Fibroblast of lung (primary cell): Measurements from ENCODE around the gene KIZ. TPM values are rescaled to one million over a fixed set of nuclear protein-coding genes. Genes with fewer than 3 reads are reported as not detected.

ENCODE experiments used
- DNase-seq, 2 donors: peaks; one replicate each; pipeline versions ENCODE4 v3.0.0 to v3.0.0-alpha.2; 2010; ENCODE audit warnings: low read depth in 2 of 2
- H2AFZ ChIP-seq: 2 replicates; pipeline ENCODE4 v1.5.1; 2012; ENCODE audit warnings: low read length, control low read depth, inconsistent platforms
- H3K27ac ChIP-seq: 2 replicates; pipeline ENCODE4 v1.5.1; 2011; ENCODE audit warnings: low read length, control low read depth; ENCODE audit not compliant: insufficient read depth
- H3K27me3 ChIP-seq: 2 replicates; pipeline ENCODE4 v1.5.1; 2011; ENCODE audit warnings: mild to moderate bottlenecking, low read length; ENCODE audit not compliant: control insufficient read depth, insufficient read depth
- H3K36me3 ChIP-seq: 2 replicates; pipeline ENCODE4 v1.5.1; 2011; ENCODE audit warnings: low read length; ENCODE audit not compliant: control insufficient read depth, insufficient read depth
- H3K4me1 ChIP-seq: 2 replicates; pipeline ENCODE4 v1.5.1; 2011; ENCODE audit warnings: low read length; ENCODE audit not compliant: control insufficient read depth, insufficient read depth; ENCODE audit errors: extremely low read depth
- H3K4me2 ChIP-seq: 2 replicates; pipeline ENCODE4 v1.5.1; 2011; ENCODE audit warnings: low read length, control low read depth; ENCODE audit not compliant: insufficient read depth; ENCODE audit errors: extremely low read depth
- H3K4me3 ChIP-seq, 4 experiments: fragments of 200-600 bp in 1 of 4; sonication (generic) in 1 of 4; replicated peaks in 1 of 4; 2 replicates each; pipeline ENCODE4 v1.5.1; 2011 to 2016; ENCODE audit warnings: low read length in 4 of 4, low read depth in 3 of 4, mild to moderate bottlenecking in 3 of 4, control low read depth in 2 of 4, inconsistent platforms in 1 of 4, mixed read lengths in 1 of 4; ENCODE audit not compliant: insufficient read depth in 1 of 4; ENCODE audit errors: control extremely low read depth in 1 of 4
- H3K79me2 ChIP-seq: 2 replicates; pipeline ENCODE4 v1.5.1; 2012; ENCODE audit warnings: mild to moderate bottlenecking, low read length, inconsistent platforms; ENCODE audit not compliant: control insufficient read depth, insufficient read depth
- H3K9ac ChIP-seq: 2 replicates; pipeline ENCODE4 v1.5.1; 2011; ENCODE audit warnings: mild to moderate bottlenecking, low read length, control low read depth; ENCODE audit not compliant: insufficient read depth
- H3K9me3 ChIP-seq: 2 replicates; pipeline ENCODE4 v1.5.1; 2012; ENCODE audit warnings: low read depth, low read length; ENCODE audit not compliant: control insufficient read depth, insufficient read depth
- H4K20me1 ChIP-seq: 2 replicates; pipeline ENCODE4 v1.5.1; 2011; ENCODE audit warnings: low read length; ENCODE audit not compliant: control insufficient read depth, insufficient read depth; ENCODE audit errors: extremely low read depth
- EZH2 ChIP-seq: IDR thresholded peaks from 2 replicates; pipeline ENCODE4 v1.5.1; 2012; ENCODE audit warnings: low read length, control low read depth, mild to moderate bottlenecking; ENCODE audit errors: missing control alignments
- polyA plus RNA-seq, 2 donors: library from polyadenylated mRNA; depleted of rRNA in 1 of 2; stranded (reverse) in 1 of 2; unstranded in 1 of 2; fragments of >200 nt; gene quantifications; 2 replicates each; pipeline ENCODE4 v1.2.1, GENCODE V29; 2011 to 2012; ENCODE audit warnings: missing spikeins in 1 of 2
- total RNA-seq: library from RNA; depleted of rRNA; stranded (reverse); fragments of >200 nt; gene quantifications from 2 replicates; pipeline ENCODE4 v1.2.1, GENCODE V29; 2014
- TF ChIP-seq, protein P1 (sequence below), 2 donors: IDR thresholded peaks in 1 of 2; conservative IDR thresholded peaks in 1 of 2; 1 replicate in 1 of 2; 2 replicates in 1 of 2; pipeline ENCODE4 v1.5.1; 2011 to 2012; ENCODE audit warnings: low read length in 2 of 2, control low read depth in 1 of 2, inconsistent platforms in 1 of 2, low read depth in 1 of 2, mild to moderate bottlenecking in 1 of 2

KIZ gene
- total and polyA plus RNA-seq, 2 donors (not counting 1 experiment from before 2014, with no cell fraction given) = 11.5 to 23.5 TPM

GRCh38 chr20:21257192-21257591, 131.3 kb downstream of the KIZ start:
- no peak overlapping the region for H3K4me3 ChIP-seq
- no peak overlapping the region for H3K27ac ChIP-seq
- no peaks in the 10 kb centered on the region for H3K9me3 ChIP-seq
- no peak overlapping the region for H3K4me2 ChIP-seq
- H3K79me2 ChIP-seq = no peaks in the 10 kb centered on the region
- H3K36me3 ChIP-seq = no peaks in the 10 kb centered on the region
- no peak for DNase-seq
- H2AFZ ChIP-seq = no peak overlapping the region
- no peak overlapping the region for H3K9ac ChIP-seq
- no peaks in the 10 kb centered on the region for H3K27me3 ChIP-seq
- no peaks in the 10 kb centered on the region for H3K4me1 ChIP-seq
- H4K20me1 ChIP-seq = no peaks in the 10 kb centered on the region
- TF ChIP-seq, protein P1, sequence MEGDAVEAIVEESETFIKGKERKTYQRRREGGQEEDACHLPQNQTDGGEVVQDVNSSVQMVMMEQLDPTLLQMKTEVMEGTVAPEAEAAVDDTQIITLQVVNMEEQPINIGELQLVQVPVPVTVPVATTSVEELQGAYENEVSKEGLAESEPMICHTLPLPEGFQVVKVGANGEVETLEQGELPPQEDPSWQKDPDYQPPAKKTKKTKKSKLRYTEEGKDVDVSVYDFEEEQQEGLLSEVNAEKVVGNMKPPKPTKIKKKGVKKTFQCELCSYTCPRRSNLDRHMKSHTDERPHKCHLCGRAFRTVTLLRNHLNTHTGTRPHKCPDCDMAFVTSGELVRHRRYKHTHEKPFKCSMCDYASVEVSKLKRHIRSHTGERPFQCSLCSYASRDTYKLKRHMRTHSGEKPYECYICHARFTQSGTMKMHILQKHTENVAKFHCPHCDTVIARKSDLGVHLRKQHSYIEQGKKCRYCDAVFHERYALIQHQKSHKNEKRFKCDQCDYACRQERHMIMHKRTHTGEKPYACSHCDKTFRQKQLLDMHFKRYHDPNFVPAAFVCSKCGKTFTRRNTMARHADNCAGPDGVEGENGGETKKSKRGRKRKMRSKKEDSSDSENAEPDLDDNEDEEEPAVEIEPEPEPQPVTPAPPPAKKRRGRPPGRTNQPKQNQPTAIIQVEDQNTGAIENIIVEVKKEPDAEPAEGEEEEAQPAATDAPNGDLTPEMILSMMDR (conservative IDR thresholded peaks at IDR 0.05 in 1 of 2, IDR thresholded peaks at IDR 0.05 in 1 of 2; ENCODE audit: low read depth in 1 of 2, low read length in 2 of 2) = no peak
- TF ChIP-seq EZH2 = no peak

- DNase-seq = no peak
- Histone ChIP-seq H3K27me3 (no peaks in the 10 kb centered on the region), H3K4me1 (no peaks in the 10 kb centered on the region), H3K36me3 (no peaks in the 10 kb centered on the region), H3K4me2 (no peak overlapping the region), H3K9me3 (no peaks in the 10 kb centered on the region), H3K27ac (no peak overlapping the region), H3K4me3 (no peak overlapping the region), H4K20me1 (no peaks in the 10 kb centered on the region), H3K9ac (no peak overlapping the region), H2AFZ (no peak overlapping the region), H3K79me2 (no peaks in the 10 kb centered on the region)
- TF ChIP-seq, protein P1 (conservative IDR thresholded peaks at IDR 0.05 in 1 of 2, IDR thresholded peaks at IDR 0.05 in 1 of 2; ENCODE audit: low read depth in 1 of 2, low read length in 2 of 2) = no peak
- no peak for TF ChIP-seq EZH2
These were observed 132.5 kb downstream of the KIZ start for GRCh38 chr20:21258411-21258810.

- Histone ChIP-seq H3K4me3 (no peak overlapping the region), H4K20me1 (no peaks in the 10 kb centered on the region), H3K36me3 (no peaks in the 10 kb centered on the region), H3K9me3 (no peaks in the 10 kb centered on the region), H3K27ac (no peak overlapping the region), H3K27me3 (no peaks in the 10 kb centered on the region), H3K9ac (no peak overlapping the region), H2AFZ (no peak overlapping the region), H3K4me1 (no peaks in the 10 kb centered on the region), H3K79me2 (no peaks in the 10 kb centered on the region), H3K4me2 (no peak overlapping the region)
- no peak for DNase-seq
- TF ChIP-seq EZH2 = no peak
- TF ChIP-seq, protein P1 (conservative IDR thresholded peaks at IDR 0.05 in 1 of 2, IDR thresholded peaks at IDR 0.05 in 1 of 2; ENCODE audit: low read depth in 1 of 2, low read length in 2 of 2) = no peak
These were observed 133.5 kb downstream of the KIZ start for GRCh38 chr20:21259346-21259745.
